ENCODE results near the gene MARK3. TPM values are rescaled to one million over a fixed set of nuclear protein-coding genes. Genes with fewer than 3 reads are reported as not detected.

The MARK3 gene
- total and polyA plus RNA-seq, 2 donors (not counting 1 experiment from before 2014, with no cell fraction given) = 73.0 to 142 TPM

DNA sequence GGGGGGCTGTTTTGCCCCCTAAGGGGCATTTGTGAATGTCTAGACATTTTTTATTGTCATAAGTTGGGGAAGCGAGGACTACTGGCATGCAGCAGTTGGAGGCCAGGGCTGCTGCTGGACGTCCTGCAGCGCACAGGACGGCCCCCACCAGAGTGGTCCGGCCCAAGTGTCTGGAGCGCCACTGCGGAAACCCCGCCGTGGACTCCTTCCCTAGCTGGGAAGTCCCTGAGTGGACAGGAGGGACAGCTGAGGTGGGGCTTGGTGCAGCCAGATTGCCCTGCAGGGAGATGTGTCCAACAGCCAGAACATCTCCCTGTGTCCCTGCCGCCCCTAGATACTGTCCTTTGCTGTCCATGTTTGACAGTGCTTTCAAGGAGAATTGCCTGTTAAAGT lies 132.0 kb downstream of the MARK3 start:
- no peak for TF ChIP-seq EZH2 (IDR thresholded peaks at IDR 0.05; ENCODE audit: borderline replicate concordance, insufficient read depth, low read depth, low read length, poor library complexity, severe bottlenecking)
- TF ChIP-seq, protein P1, sequence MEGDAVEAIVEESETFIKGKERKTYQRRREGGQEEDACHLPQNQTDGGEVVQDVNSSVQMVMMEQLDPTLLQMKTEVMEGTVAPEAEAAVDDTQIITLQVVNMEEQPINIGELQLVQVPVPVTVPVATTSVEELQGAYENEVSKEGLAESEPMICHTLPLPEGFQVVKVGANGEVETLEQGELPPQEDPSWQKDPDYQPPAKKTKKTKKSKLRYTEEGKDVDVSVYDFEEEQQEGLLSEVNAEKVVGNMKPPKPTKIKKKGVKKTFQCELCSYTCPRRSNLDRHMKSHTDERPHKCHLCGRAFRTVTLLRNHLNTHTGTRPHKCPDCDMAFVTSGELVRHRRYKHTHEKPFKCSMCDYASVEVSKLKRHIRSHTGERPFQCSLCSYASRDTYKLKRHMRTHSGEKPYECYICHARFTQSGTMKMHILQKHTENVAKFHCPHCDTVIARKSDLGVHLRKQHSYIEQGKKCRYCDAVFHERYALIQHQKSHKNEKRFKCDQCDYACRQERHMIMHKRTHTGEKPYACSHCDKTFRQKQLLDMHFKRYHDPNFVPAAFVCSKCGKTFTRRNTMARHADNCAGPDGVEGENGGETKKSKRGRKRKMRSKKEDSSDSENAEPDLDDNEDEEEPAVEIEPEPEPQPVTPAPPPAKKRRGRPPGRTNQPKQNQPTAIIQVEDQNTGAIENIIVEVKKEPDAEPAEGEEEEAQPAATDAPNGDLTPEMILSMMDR (IDR thresholded peaks at IDR 0.05) = no peak
- 94% methylated on average over 10 of the region's 10 CpGs for WGBS (ENCODE audit: insufficient coverage)
- DNase-seq (no peak), ATAC-seq (ENCODE audit: low read depth) (no peak)
- ChIA-PET CTCF (interaction anchor here (0.7 to 6.1 kb wide), 3 partner anchors 11 to 30 kb away, joined by 3 to 128 read pairs (median 42); partner anchors contain the start of gene TRMT61A), POLR2A (no interaction called here)
- no peaks in the 10 kb centered on the region for H3K9me3 Mint-ChIP-seq (ENCODE audit: insufficient read depth)
- Histone ChIP-seq H3K27ac (ENCODE audit: low read length in 2 of 2) (no peak overlapping the region), H3K27me3 (replicated peaks in 1 of 4; ENCODE audit: control extremely low read depth in 1 of 4, control insufficient read depth in 3 of 4, insufficient read depth in 4 of 4, low read length in 3 of 4) (peaks cover 0 to 20% (median 6%) of the 10 kb centered on the region in 4 experiments), H3K4me1 (ENCODE audit: control insufficient read depth in 2 of 2, insufficient read depth in 2 of 2, low read length in 2 of 2) (peaks cover 17 to 26% of the 10 kb centered on the region in 2 donors), H3K4me2 (replicated peaks; ENCODE audit: low read depth, low read length, poor library complexity, severe bottlenecking) (no peak overlapping the region), H3K4me3 (ENCODE audit: control extremely low read depth in 1 of 5, extremely low read depth in 1 of 5, insufficient read depth in 1 of 5, low read depth in 2 of 5, low read length in 4 of 5) (no peak overlapping the region), H3K9me3 (ENCODE audit: control extremely low read depth in 1 of 3, control insufficient read depth in 2 of 3, insufficient read depth in 1 of 3, low read length in 2 of 3) (peaks cover 0 to 4% (median 0%) of the 10 kb centered on the region in 3 donors), H3K9ac (ENCODE audit: low read length) (no peak overlapping the region), H3K36me3 (replicated peaks in 1 of 2; ENCODE audit: control extremely low read depth in 1 of 2, control insufficient read depth in 1 of 2, extremely low read depth in 1 of 2, insufficient read depth in 2 of 2, low read length in 1 of 2) (no peaks in the 10 kb centered on the region), H4K20me1 (ENCODE audit: control insufficient read depth, insufficient read depth, low read length, poor library complexity, severe bottlenecking) (peaks cover 11% of the 10 kb centered on the region), H2AFZ (ENCODE audit: insufficient read depth, low read depth, low read length, poor library complexity, severe bottlenecking) (no peak overlapping the region), H3K79me2 (ENCODE audit: control insufficient read depth, insufficient read depth, low read length) (no peaks in the 10 kb centered on the region)
- peaks cover 8% of the 10 kb centered on the region for H3K4me1 Mint-ChIP-seq
- no peak overlapping the region for H3K27ac Mint-ChIP-seq
- H3K27me3 Mint-ChIP-seq = no peaks in the 10 kb centered on the region
- no peak overlapping the region for H3K4me3 Mint-ChIP-seq
- intact Hi-C loops (cut with micrococcal nuclease) = no loop called here

DNA sequence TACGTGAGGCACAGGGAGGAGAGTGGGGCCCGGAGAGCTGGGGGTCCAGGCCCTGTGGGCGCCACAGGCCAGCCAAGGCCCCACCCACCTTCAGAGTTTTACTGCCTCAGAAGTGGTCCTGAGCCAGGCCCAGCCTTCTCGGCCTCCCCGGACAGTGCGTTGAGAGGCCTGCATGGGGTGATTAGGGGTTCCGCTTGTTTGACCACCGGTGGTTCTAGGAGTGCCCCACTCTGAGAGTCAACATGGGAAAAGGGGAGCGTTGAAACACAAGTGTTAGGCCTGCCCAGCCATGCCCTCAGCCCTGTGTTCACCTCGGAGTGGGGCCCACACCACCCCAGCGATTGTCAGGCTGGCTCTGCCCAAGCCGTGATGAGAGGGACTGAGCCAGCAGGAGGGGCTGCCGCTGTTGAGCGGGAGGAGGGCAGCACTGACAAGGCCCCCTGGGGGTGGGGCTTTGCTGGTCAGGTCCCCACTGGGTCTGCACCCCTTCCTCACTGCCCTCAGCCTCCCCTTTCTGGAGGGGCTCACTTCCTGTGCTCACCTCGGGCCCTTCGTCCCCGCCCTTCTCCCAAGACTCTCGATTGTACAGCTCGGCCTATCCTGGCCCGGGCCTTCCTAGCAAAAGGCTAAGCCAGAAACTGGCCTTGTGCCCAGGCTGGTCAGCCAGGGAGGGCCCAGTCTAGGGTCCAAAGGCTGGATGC lies 132.7 kb downstream of the MARK3 start:
- Histone ChIP-seq H3K4me2 (replicated peaks; ENCODE audit: low read depth, low read length, poor library complexity, severe bottlenecking) (no peak overlapping the region), H2AFZ (ENCODE audit: insufficient read depth, low read depth, low read length, poor library complexity, severe bottlenecking) (no peak overlapping the region), H3K79me2 (ENCODE audit: control insufficient read depth, insufficient read depth, low read length) (no peaks in the 10 kb centered on the region), H3K36me3 (replicated peaks in 1 of 2; ENCODE audit: control extremely low read depth in 1 of 2, control insufficient read depth in 1 of 2, extremely low read depth in 1 of 2, insufficient read depth in 2 of 2, low read length in 1 of 2) (no peaks in the 10 kb centered on the region), H4K20me1 (ENCODE audit: control insufficient read depth, insufficient read depth, low read length, poor library complexity, severe bottlenecking) (peaks cover 11% of the 10 kb centered on the region), H3K4me3 (ENCODE audit: control extremely low read depth in 1 of 5, extremely low read depth in 1 of 5, insufficient read depth in 1 of 5, low read depth in 2 of 5, low read length in 4 of 5) (no peak overlapping the region), H3K9me3 (ENCODE audit: control extremely low read depth in 1 of 3, control insufficient read depth in 2 of 3, insufficient read depth in 1 of 3, low read length in 2 of 3) (peaks cover 0 to 4% (median 0%) of the 10 kb centered on the region in 3 donors), H3K9ac (ENCODE audit: low read length) (no peak overlapping the region), H3K27ac (ENCODE audit: low read length in 2 of 2) (no peak overlapping the region), H3K27me3 (replicated peaks in 1 of 4; ENCODE audit: control extremely low read depth in 1 of 4, control insufficient read depth in 3 of 4, insufficient read depth in 4 of 4, low read length in 3 of 4) (peaks cover 0 to 23% (median 7%) of the 10 kb centered on the region in 4 experiments), H3K4me1 (ENCODE audit: control insufficient read depth in 2 of 2, insufficient read depth in 2 of 2, low read length in 2 of 2) (peaks cover 21 to 29% of the 10 kb centered on the region in 2 donors)
- Mint-ChIP-seq H3K4me3 (no peak overlapping the region), H3K9me3 (ENCODE audit: insufficient read depth) (no peaks in the 10 kb centered on the region), H3K27ac (no peak overlapping the region), H3K4me1 (peaks cover 8% of the 10 kb centered on the region), H3K27me3 (no peaks in the 10 kb centered on the region)
- intact Hi-C loops (cut with micrococcal nuclease) = no loop called here
- 77% methylated on average over 19 of the region's 20 CpGs for WGBS (ENCODE audit: insufficient coverage)
- no peak for TF ChIP-seq EZH2 (IDR thresholded peaks at IDR 0.05; ENCODE audit: borderline replicate concordance, insufficient read depth, low read depth, low read length, poor library complexity, severe bottlenecking)
- TF ChIP-seq, protein P1 (IDR thresholded peaks at IDR 0.05) = no peak
- ATAC-seq (ENCODE audit: low read depth) (no peak), DNase-seq (no peak)
- ChIA-PET POLR2A (no interaction called here), CTCF (interaction anchor here (0.7 to 6.1 kb wide), 14 partner anchors 8 to 40 kb away, joined by 3 to 128 read pairs (median 7); partner anchors contain the start of gene TRMT61A)

Data from B cell (primary cell).